Right ventricle myocardium inferior (tissue), 1 donor: Measurements from ENCODE around the gene GRK2. TPM values are rescaled to one million over a fixed set of nuclear protein-coding genes. Genes with fewer than 3 reads are reported as not detected.
"Not testable (repeated sequence)": the region's sequence is repeated elsewhere in the genome, so short reads cannot be mapped to it uniquely, and the experiment has no call there.

Source experiments
- ATAC-seq: fragments of 200-7000 bp; cut with Tn5 transposase; one replicate; pipeline ENCODE4 v1.9.1; 2020; ENCODE audit warnings: mild to moderate bottlenecking, moderate library complexity
- DNase-seq: peaks from one replicate; pipeline ENCODE4 v3.0.0; 2021; ENCODE audit errors: missing footprints
- intact Hi-C: fragments of 100-400 bp; cut with DNase I; formaldehyde crosslinking; loops from one replicate; pipeline ENCODE4 v1.11.0; 2022
- total RNA-seq: library from RNA; stranded (reverse); fragmentation: NEBNext Ultra II Directional; extraction: Animal tissue kit (Norgen Biotek cat#: 25700); gene quantifications from one replicate; pipeline ENCODE4 v1.2.1, GENCODE V29; 2021
- donor health status: DM: no; HTN: yes; CAD: no; lungs with severe emphysema.

GRK2 gene
- total RNA-seq, 1 donor from 2014 or later, result 54.1 TPM

- intact Hi-C loops, result loop anchor here (1.0 to 5.0 kb wide), 3 partner anchors 51 to 235 kb away; partner anchors contain the start of gene GRK2
- DNase-seq (peak; percentile 97), ATAC-seq (peak; percentile 94)
Measured at GRCh38 chr11:67317205-67317887, 51.1 kb downstream of the GRK2 start.

DNA sequence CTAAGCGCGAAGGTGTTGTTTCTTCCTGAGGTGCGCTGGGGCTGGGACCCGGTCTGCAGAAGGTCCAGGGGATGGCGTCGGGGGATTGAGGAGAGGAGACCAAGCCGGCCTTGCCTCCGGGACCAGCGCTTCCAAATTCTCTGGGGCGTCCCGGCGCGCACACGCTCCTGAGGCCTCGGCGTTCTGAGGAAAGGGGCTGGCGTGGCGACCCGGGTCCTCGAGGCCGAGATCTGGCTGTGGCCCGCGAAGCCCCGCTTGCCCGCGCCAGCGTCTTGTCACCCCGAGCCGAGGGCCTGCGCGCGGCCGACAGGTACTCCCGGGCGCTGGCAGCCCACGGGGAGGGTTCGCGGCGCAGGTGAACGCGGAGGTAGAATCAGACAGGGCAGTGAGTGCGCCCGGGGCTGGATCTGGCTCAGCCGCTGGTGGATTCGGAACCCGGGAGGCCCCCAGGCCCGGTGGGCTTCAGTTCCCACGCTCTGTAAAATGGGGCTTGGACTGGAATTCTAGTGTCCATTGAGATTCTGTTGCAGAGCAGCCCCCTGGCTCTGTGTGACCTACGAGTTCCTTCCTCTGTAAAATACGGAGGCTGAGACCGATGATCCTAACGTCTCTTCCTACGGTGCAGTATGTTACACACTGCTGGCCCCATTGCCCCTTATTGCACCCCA is 51.7 kb downstream of the GRK2 start:
- intact Hi-C loops, result loop anchor here (1.0 to 5.0 kb wide), 3 partner anchors 52 to 236 kb away; partner anchors contain the start of gene GRK2
- ATAC-seq (peak; percentile 1), DNase-seq (no peak)

DNA sequence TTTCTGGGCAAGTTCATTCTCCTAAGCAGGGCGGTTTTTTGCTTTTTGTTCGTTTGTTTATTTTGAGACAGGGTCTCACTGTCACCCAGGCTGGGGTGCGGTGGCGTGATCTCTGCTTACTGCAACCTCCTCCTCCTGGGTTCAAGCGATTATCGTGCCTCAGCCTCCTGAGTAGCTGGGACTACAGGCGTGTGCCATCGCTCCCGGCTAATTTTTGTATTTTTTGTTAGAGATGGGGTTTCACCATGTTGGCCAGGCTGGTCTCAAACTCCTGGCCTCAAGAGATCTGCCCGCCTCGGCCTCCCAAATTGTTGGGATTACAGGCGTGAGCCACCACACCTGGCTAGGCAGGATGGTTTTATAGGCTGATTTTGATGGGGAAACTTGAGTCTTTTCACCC is 52.6 kb downstream of the GRK2 start:
- not testable (repeated sequence) for ATAC-seq, DNase-seq
- intact Hi-C loops, result loop anchor here (5.0 kb wide), 1 partner anchor 237 kb away; no protein-coding TSS in a partner anchor

- ATAC-seq (no peak), DNase-seq (no peak)
- intact Hi-C loops, result no loop called here
Measured at GRCh38 chr11:67320011-67320410, 53.7 kb downstream of the GRK2 start.

DNA sequence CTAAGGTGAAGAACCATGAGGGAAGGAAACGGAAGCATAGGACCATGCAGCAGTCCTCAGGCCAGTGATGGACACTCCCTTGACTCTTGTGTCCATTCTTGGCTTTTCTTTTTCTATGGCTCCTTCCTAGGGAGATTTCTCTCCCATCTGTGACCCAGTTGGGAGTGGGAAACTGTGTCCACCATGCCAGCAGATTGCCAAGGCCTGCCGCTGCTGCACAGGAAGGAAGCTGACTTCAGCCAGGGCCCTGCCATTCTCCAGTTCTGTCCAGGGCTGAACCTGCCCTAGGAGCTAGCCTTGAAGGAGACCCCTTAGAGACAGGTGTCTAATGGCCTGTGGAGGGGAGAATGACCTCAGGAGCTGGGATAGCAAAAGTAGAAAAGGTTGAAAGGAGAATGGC is 54.4 kb downstream of the GRK2 start:
- peak; percentile 7 for DNase-seq
- ATAC-seq, result no peak
- intact Hi-C loops, result no loop called here

GRCh38 chr11:67321313-67321871 is 55.1 kb downstream of the GRK2 start:
- ATAC-seq (no peak), DNase-seq (peak; percentile 42)
- intact Hi-C loops, result no loop called here

DNA sequence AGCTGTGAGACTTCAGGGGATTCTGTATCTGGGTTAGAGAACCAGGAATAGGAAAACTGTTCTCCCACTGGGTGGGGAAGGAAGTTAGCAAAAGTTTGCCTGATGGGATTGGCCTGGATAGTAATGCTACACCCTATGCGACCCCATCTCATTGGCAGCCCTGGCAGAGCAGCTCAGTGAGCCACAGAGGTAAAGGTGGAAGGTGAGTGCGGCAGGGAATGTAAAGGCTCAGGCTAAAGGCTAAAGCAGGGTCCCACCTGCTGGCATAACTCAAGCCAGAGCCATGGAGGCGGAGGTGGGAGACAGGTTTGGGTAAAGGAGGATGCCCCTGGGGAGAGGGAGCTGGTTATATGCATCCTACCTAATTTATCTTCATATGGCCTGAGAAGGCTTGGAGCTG is 55.8 kb downstream of the GRK2 start:
- ATAC-seq (no peak), DNase-seq (no peak)
- intact Hi-C loops, result no loop called here

GRCh38 chr11:67323526-67323925 is 57.3 kb downstream of the GRK2 start:
- intact Hi-C loops, result no loop called here
- ATAC-seq (no peak), DNase-seq (no peak)

DNA sequence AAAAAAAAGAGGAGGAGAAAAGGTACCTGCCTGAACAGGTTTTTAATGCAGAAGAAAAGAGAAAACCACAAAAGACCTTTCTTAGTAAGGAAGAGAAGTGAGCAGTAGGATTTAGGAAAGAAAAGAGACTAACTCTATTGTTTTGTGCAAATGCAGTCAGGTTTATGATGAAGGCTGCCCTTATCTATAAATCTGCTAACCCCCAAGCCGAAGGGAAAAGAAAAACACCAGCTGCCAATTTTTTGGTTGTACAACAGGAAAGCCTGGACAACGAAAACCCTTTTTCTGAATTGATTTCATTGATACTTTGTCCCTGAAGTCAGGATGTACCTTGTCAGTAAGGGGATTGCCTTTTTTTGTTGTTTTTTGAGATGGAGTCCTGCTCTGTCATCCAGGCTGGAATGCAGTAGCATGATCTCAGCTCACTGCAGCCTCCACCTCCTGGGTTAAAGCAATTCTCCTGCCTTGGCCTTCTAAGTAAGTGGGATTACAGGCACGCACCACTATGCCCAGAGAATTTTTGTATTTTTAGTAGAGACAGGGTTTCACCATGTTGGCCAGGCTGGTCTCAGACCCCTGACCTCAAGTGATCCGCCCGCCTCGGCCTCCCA is 65.9 kb downstream of the GRK2 start:
- intact Hi-C loops, result no loop called here
- DNase-seq, result no peak
- ATAC-seq, result no peak

Other genes with a start within 250 kb of the GRK2 start
- 0.32 TPM for gene SYT12, start 243.3 kb upstream of the GRK2 start, total RNA-seq
- 62.5 TPM for gene RHOD, start 209.6 kb upstream of the GRK2 start, total RNA-seq
- gene KDM2A, start 147.2 kb upstream of the GRK2 start, total RNA-seq, result 41.3 TPM
- 15.2 TPM for gene ANKRD13D, start 22.8 kb downstream of the GRK2 start, total RNA-seq
- 15.8 TPM for gene SSH3, start 37.1 kb downstream of the GRK2 start, total RNA-seq
- gene POLD4, start 87.1 kb downstream of the GRK2 start, total RNA-seq, result 49.7 TPM
- gene CLCF1, start 107.1 kb downstream of the GRK2 start, total RNA-seq, result 0.51 TPM
- gene RAD9A, start 125.5 kb downstream of the GRK2 start, total RNA-seq, result 6.9 TPM
- 112 TPM for gene PPP1CA, start 135.4 kb downstream of the GRK2 start, total RNA-seq
- gene TBC1D10C, start 137.6 kb downstream of the GRK2 start, total RNA-seq, result 1.3 TPM
- gene CARNS1, start 149.2 kb downstream of the GRK2 start, total RNA-seq, result 14.1 TPM
- 27.8 TPM for gene RPS6KB2, start 162.0 kb downstream of the GRK2 start, total RNA-seq
- 1.7 TPM for gene PTPRCAP, start 171.2 kb downstream of the GRK2 start, total RNA-seq
- 26.6 TPM for gene CORO1B, start 177.0 kb downstream of the GRK2 start, total RNA-seq
- not detected for gene GPR152, start 186.3 kb downstream of the GRK2 start, total RNA-seq
- gene CABP4, start 188.9 kb downstream of the GRK2 start, total RNA-seq, result 1.1 TPM
- 85.3 TPM for gene TMEM134, start 202.8 kb downstream of the GRK2 start, total RNA-seq
- 57.4 TPM for gene AIP, start 216.6 kb downstream of the GRK2 start, total RNA-seq
- 42.6 TPM for gene PITPNM1, start 238.9 kb downstream of the GRK2 start, total RNA-seq
- 67.3 TPM for gene CDK2AP2, start 241.7 kb downstream of the GRK2 start, total RNA-seq